CD4-positive, alpha-beta T cell treated with Interleukin-15 for 4 hours (primary cell): ENCODE data around the gene GRB10.
"Not testable (repeated sequence)": the region's sequence is repeated elsewhere in the genome, so short reads cannot be mapped to it uniquely, and the experiment has no call there.

Source experiments
- DNase-seq: peaks from one replicate; pipeline ENCODE4 v3.0.0-alpha.2; 2020; ENCODE audit warnings: low spot score

GRB10 gene

DNA sequence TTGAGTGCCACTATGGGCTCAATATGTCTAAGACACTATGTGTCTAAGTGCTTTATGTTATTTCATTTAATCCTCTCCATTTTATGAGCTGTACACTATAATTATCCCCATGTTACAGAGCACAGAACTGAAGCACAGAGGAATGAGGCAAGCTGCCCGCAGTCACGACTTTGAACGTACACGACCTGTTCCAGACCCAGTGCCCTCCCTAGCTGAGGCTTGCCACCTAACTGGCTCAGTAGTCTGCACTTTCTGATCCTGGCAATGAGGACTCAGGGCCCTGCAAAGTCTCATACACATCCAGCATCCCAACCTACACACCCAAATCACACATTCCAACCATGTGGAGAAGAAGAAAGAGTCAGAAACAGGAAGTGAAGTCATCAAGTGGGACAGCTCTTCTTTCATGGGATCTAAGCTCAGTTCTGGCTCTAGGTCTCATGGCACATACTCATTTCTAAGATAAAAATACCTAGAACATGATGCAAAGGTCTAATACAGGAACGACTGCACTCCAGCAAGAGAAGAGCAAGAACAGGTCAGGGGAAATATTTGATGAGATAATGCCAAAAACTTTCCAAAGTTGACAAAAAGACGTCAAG lies 175.1 kb downstream of the GRB10 start:
- no peak for DNase-seq

DNA sequence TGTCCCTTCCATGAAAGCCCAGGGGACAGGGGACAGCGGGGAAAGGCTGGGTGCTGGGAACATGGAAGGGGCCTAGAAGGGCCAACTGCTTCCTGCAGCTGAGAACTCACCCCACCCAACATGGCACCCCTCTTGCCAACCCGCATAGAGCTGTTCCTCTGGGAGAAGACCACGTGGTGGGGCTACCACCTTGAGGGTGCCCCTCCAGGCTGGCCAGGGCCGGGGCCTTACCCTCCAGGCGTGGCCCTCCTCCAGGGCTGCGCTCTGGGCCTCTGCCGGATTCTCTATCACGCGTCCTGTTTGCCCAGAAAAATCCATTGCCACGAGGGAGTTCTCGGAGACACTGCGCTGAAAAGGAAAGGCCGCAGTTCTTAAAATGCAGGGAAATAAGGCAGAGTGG lies 177.6 kb downstream of the GRB10 start:
- no peak for DNase-seq

DNA sequence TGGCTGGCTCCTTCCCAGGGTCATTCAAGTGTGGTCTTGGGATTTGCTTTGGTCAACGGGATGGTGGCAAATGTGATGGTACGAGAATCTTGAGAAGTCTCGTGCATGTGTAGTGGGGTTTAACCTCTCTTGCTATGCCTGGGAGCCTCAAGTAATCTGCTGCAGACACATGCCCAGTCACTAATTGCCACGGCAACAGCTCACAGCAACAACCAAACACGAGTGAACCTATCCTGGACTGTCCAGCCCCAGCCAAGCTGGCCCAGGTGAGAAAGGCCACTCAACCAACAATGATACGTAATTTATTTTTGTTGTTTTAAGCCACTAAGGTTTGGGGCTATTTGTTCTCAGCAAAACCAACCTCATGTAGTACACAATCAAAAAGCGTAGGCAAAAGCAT lies 179.4 kb downstream of the GRB10 start:
- no peak for DNase-seq

DNA sequence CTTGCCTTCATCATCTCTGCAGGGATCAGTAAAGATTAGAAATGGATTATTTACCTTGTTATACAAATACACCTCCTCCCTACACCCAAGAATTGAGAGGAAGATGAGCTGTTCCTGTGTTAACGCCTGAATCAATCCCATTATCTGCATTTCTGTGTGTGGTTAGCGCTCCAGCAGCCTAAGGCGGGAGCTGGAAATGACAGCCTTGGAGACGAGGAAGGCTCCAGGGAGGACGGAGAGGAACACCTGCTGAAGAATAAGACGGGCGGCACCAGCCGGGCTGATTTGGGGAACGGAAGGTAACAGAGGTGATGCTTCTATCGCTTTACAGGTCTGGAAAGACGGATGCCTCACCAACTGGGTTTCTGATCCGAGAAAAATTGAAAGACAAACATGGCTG lies 183.3 kb downstream of the GRB10 start:
- no peak for DNase-seq

DNA sequence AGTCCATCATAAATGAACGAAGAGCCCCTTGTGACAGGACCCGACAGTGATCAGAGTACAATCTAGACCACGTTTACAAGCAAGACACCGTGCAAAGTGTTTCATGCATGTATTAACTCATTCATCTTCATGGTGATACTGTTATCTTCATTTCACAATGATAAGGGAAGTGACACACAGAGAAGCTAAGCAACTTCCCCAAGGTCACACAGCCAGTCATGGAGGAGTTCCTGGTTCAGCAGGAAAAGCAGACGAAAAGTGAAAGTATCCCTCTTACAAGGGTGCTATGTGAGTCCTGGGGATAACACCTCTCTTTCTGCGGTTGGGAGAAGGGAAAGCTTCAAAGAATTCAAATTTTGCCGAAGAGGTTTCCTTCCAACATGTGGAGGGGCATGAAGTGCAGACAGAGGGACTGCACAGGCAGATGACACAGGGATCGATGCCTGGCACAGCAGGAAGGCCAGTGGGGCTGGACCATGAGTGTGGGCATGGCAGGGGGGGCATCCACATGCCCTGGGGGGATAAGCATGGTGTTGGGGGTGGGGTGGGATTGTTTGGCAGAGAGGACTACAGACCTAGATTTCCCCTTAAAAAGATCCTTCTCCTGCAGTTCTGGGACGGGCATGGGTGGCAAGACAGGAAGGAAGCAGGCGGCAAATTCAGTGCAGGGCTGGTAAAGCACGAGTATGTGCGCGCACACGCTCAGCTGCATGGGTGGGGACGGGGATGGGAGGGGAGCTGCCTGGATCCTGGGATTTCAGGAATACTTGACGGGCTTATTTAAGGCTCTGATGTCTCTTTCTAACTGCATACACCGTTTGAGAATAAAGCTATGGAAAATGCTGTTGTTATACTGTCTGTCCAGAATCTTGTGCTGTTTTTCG lies 184.0 kb downstream of the GRB10 start:
- no peak for DNase-seq

DNA sequence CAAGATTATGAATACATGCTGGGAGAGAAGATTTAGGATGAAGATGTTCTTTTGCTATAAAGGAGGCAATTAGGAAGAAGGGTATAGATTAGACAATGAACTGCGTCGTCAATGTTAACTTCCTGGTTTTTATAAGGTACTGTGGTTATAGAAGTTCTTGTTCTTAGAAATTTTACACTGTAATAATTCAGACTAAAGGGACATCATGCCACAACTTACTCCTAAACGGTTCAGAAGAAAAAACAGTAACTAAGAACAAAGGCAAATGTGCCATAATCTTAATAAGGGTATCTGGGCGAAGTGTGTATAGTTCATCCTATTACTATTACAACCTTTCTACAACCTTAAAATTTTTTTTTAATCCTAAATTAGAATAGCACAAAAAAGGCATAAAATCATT lies 186.2 kb downstream of the GRB10 start:
- DNase-seq, result no peak

- peak; percentile 27 for DNase-seq
These were observed 187.1 kb downstream of the GRB10 start for GRCh38 chr7:50595491-50596102.

GRCh38 chr7:50594734-50595485 lies 187.8 kb downstream of the GRB10 start:
- DNase-seq, result no peak

GRCh38 chr7:50594136-50594535 lies 188.6 kb downstream of the GRB10 start:
- DNase-seq, result no peak

DNA sequence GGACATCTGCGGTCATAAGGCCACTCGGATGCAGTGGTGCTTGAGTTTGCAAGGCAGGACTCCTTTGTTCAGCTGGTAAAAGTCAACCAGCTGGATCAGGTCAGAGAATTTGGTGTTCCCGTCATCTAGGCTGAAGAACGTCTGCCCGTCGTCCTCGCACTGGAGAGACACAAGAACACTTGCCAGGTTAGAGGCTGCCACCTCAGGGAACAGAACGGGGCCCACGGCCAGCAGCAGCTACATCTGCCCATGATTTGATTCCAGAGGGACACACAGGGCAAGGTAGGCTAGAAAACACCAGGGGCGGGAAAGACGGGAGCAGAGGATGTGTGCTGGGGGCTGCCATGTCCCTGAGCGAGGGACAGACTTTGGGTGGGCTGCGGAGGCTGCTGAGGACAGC lies 189.8 kb downstream of the GRB10 start:
- no peak for DNase-seq

DNA sequence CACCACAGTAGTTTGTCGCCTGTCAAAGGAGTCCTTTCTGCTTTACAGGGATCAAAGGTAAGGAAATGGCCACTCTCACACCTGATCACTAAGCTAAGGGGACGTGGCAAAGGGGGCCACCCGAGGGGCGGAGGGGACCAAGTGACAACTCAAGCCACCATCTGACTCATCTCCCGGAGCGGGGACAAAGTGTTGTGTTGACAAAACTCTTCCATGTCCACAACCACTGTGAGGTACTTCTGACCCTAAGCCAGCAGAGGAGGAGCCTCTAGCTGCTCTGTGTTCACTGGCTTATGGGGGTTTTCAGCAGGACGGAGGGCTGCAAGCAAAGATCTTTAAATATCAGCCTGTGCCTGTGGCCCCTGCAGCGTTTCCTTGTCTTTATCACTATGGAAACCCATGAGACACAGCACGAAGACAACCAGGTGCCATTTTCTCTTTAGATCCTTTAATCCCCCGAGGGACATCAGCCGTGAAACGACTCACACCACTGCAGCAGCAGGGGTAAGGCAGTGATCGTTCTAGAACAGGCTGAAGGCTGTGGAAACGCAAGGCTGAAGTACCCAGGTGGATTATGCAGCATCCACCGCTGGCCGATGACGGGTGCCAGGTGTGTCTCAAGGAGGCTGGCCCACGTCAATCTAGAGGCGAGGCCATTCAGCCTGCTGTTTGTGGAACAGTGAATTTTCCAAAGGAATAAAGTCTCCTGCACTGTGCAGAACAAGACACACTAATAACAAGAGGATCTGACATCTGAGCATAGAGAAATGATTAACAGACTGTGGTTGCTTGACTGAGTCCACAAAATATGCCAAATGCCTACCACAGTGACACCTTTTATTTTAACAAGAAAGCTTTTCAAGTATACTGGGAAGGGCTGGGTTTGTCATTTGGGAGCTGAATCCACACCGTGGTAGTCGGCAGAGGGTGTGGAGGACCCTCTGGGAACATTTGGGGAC lies 190.9 kb downstream of the GRB10 start:
- no peak for DNase-seq

- no peak for DNase-seq
These were observed 191.6 kb downstream of the GRB10 start for GRCh38 chr7:50591098-50591479.

DNA sequence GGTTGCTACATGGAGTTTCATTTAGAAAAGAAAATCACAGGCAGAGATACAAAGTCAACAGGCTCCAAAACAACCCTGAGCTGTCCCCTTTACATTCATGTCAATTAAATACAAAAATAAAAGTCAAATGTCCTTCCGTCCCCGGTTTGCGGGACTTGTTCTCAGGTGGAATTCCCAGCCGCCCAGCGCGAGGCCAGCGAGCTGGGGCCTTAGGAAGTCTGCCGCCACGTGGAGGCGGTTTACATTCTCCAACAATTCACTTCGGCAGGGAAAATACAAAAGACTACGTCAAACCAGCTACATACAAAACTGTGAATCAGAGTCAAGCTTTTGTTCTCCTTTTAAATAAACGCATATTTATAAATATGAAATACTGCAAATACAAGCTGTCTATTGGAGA lies 192.2 kb downstream of the GRB10 start:
- DNase-seq, result no peak

DNA sequence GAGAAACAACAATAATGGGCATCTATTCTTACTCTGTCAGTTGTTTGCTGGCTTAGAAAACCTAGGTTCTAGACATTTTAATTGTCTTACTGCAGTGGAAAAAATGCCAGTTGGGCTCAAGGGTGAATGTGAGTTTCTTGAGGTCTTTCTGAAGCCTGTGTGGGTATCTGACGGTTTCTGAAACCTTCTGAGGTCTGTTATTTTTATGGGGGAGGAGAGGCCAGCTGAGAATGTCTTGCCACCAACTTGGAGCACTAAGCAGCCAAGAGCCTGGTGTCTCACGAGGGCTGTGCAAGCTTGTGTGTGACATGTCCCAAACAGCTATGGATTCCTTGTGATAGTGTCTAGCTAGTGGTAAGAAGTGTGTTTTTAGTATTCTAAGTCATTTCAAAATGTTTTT lies 193.3 kb downstream of the GRB10 start:
- no peak for DNase-seq

DNA sequence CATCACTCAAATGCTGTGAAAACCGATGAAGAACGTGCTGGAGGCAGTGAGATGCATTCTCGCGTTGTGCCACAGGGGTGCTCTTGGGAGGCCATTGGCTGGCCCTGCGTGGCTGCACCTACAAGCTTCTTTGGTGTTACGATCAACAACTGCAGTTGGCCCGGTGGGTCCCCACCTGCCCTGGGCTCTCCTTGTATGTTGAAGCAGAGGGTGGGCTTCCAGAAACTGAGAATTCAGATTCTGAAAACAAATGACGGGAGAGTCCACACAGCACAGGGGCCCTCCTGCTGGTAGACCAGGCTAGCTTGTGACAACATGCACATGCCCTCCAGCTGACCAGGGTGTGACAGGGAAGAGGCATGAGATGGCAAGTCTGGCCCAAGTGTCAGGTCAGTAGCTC lies 193.8 kb downstream of the GRB10 start:
- no peak for DNase-seq

DNA sequence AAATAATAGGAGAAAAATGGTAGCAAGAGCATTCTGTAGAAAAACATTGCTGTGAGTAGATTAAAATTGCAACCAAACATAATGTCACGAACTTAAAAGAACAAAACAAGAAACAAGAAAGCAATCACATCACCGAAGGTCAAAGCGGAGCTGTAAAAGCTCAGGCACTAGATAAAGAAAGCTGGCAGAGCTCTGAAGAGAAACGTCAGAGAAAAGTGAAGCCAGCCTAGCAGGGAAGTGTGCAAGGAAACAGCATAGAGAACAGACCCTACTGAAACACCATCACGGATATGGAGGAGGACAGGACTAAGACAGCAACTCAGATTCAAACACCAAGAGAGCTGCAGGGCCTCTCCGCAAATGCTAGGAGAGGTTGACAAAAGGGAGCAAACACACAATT lies 195.0 kb downstream of the GRB10 start:
- no peak for DNase-seq

GRCh38 chr7:50584793-50585408 lies 197.8 kb downstream of the GRB10 start:
- no peak for DNase-seq

DNA sequence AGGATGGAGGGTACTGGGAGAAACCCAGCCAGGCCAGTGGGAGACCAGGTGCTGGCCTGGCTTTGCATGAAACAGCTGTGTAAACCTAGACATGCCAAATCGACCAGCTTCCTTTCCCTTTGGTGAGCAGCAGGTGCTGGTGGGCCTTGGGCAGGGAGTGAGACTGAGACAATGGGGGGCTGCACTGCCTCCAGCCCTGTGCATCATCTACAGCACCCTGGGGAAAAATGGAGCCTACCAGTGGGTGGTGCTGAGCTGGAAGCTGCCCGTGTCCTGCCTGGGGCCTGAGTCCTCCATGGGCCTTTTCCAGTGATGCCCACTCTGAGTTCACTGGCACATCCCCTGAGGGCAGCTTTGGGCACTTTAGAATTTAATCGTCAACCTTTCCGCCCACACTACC lies 198.3 kb downstream of the GRB10 start:
- DNase-seq, result no peak

- not testable (repeated sequence) for DNase-seq
These were observed 199.4 kb downstream of the GRB10 start for GRCh38 chr7:50583295-50583694.

DNA sequence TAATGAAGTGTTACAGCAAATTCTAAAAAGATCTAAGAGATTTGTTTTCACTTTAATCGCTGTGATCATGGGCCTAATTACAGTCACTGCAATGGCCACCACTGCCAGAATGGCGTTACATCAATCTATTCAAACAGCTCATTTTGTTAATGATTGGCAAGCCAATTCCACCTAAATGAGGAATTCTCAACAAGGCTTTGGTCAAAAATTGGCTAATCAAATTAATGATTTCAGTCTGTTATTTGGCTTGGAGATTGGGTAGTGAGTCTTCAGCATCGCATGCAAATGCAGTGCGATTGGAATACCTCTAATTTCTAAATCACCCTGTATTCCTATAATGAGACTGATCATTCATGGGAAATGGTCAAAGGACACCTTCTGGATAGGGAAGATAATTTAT lies 200.4 kb downstream of the GRB10 start:
- not testable (repeated sequence) for DNase-seq

GRCh38 chr7:50580666-50581065 lies 202.0 kb downstream of the GRB10 start:
- not testable (repeated sequence) for DNase-seq
